K562 (cell line): ENCODE data around the gene HOXB8. TPM values are rescaled to one million over a fixed set of nuclear protein-coding genes. Genes with fewer than 3 reads are reported as not detected.

ENCODE experiments used
- ATAC-seq: fragments of 200-7000 bp; cut with Tn5 transposase; 3 replicates; pipeline ENCODE4 v1.9.1; 2020; ENCODE audit warnings: moderate library complexity
- BruUV-seq: library from RNA; stranded (reverse); fragments of 400-500 nt; replicated peaks from 2 replicates; lab custom pipeline; 2021; lab: Mats Ljungman, UMichigan
- CTCF ChIA-PET: fragments of 300-600 bp; formaldehyde crosslinking; extraction: SDS; loops from one replicate; lab custom pipeline; 2021; ENCODE audit warnings: low intra/inter-chr PET ratio; lab: Yijun Ruan, JAX
- POLR2A ChIA-PET: fragments of 300-600, 350-650 bp; sonication (Branson Sonifier 250); formaldehyde crosslinking; extraction: SDS; loops from one replicate; lab custom pipeline; 2021; ENCODE audit warnings: antibody characterized with exemption, inconsistent platforms; lab: Yijun Ruan, JAX
- DNase-seq, 4 experiments: peaks; one replicate each; pipeline versions ENCODE4 v3.0.0 to v3.0.0-alpha.2; 2011 to 2018; ENCODE audit warnings: low spot score in 3 of 4, mixed read lengths in 3 of 4; ENCODE audit errors: extremely low read depth in 1 of 4
- FAIRE-seq: peaks from 2 replicates; lab custom pipeline; 2011; peaks lifted over from hg19 to GRCh38; lab: Jason Lieb, UNC
- H2AFZ ChIP-seq: 2 replicates; pipeline ENCODE4 v1.6.0; 2011; ENCODE audit warnings: low read depth, low read length, control low read depth, inconsistent platforms
- H3K27ac ChIP-seq: fragments of 200-600 bp; 3 replicates; pipeline ENCODE4 v1.8.0; 2011; ENCODE audit warnings: low read depth, mild to moderate bottlenecking, control low read depth, inconsistent platforms, low read length, moderate library complexity, mixed read lengths; ENCODE audit errors: extremely low read depth
- H3K27me3 ChIP-seq, 2 experiments: fragments of 300-600 bp in 1 of 2; 2 replicates in 1 of 2; 3 replicates in 1 of 2; pipeline versions ENCODE4 v1.6.0 to v1.8.0; 2011; ENCODE audit warnings: inconsistent platforms in 2 of 2, low read length in 2 of 2, mild to moderate bottlenecking in 1 of 2, mixed read lengths in 1 of 2, moderate library complexity in 1 of 2; ENCODE audit not compliant: control insufficient read depth in 2 of 2, insufficient read depth in 2 of 2
- H3K36me3 ChIP-seq: fragments of 300-600 bp; 3 replicates; pipeline ENCODE4 v1.8.0; 2011; ENCODE audit warnings: mild to moderate bottlenecking, low read length, inconsistent platforms; ENCODE audit not compliant: control insufficient read depth, insufficient read depth
- H3K4me1 ChIP-seq, 2 experiments: fragments of 200-600 bp in 1 of 2; replicated peaks in 1 of 2; 2 replicates in 1 of 2; 3 replicates in 1 of 2; pipeline versions ENCODE4 v1.5.1 to v1.8.0; 2011; ENCODE audit warnings: inconsistent platforms in 2 of 2, low read length in 2 of 2, mild to moderate bottlenecking in 1 of 2, mixed read lengths in 1 of 2, moderate library complexity in 1 of 2; ENCODE audit not compliant: control insufficient read depth in 2 of 2, insufficient read depth in 2 of 2
- H3K4me2 ChIP-seq: 2 replicates; pipeline ENCODE4 v1.6.1; 2011; ENCODE audit warnings: low read length, control low read depth, inconsistent platforms, mixed read lengths; ENCODE audit not compliant: insufficient read depth
- H3K4me3 ChIP-seq: fragments of 200-600 bp; sonication (generic), shearing (Covaris generic); 2 replicates; pipeline ENCODE4 v1.5.1; 2016; ENCODE audit warnings: control low read depth, inconsistent platforms
- H3K79me2 ChIP-seq: fragments of 200-600 bp; 3 replicates; pipeline ENCODE4 v1.8.0; 2011; ENCODE audit warnings: low read length, inconsistent platforms; ENCODE audit not compliant: control insufficient read depth, insufficient read depth
- H3K9ac ChIP-seq, 2 experiments: 2 replicates each; pipeline versions ENCODE4 v1.6.0 to v1.6.1; 2011; ENCODE audit warnings: low read depth in 2 of 2, low read length in 2 of 2, control low read depth in 1 of 2, inconsistent platforms in 1 of 2, mild to moderate bottlenecking in 1 of 2, mixed read lengths in 1 of 2; ENCODE audit not compliant: insufficient read depth in 1 of 2
- H3K9me1 ChIP-seq: one replicate; pipeline ENCODE4 v1.6.0; 2011; ENCODE audit warnings: inconsistent platforms, mild to moderate bottlenecking, low read length, moderate library complexity; ENCODE audit not compliant: control insufficient read depth, insufficient read depth
- H3K9me3 ChIP-seq: replicated peaks from 2 replicates; pipeline ENCODE4 v1.5.1; 2011; ENCODE audit warnings: low read depth, low read length, inconsistent platforms; ENCODE audit not compliant: control insufficient read depth, insufficient read depth
- H4K20me1 ChIP-seq: replicated peaks from 2 replicates; pipeline ENCODE4 v1.6.1; 2011; ENCODE audit warnings: low read length, inconsistent platforms, mixed read lengths; ENCODE audit not compliant: control insufficient read depth, insufficient read depth
- CCNT2 ChIP-seq: IDR thresholded peaks from 2 replicates; pipeline ENCODE4 v1.6.1; 2011; ENCODE audit warnings: borderline replicate concordance, low read depth, mild to moderate bottlenecking, moderate library complexity, mixed read lengths, low read length; ENCODE audit not compliant: insufficient read length; ENCODE audit errors: extremely low read depth
- ESRRB ChIP-seq: fragments of 250-450 bp; sonication (Bioruptor Pico); IDR thresholded peaks from 2 replicates; pipeline ENCODE4 v1.5.0; 2020; ENCODE audit warnings: mild to moderate bottlenecking, moderate library complexity, borderline replicate concordance
- FOXM1 ChIP-seq, 2 experiments: fragments of 450-650 bp in 1 of 2; sonication (generic) in 1 of 2; formaldehyde crosslinking in 1 of 2; IDR thresholded peaks; 2 replicates each; pipeline versions ENCODE4 v1.6.1 to v1.9.0; 2017 to 2022; ENCODE audit warnings: low read depth in 2 of 2, mild to moderate bottlenecking in 2 of 2, missing genetic modification reagents in 1 of 2, moderate library complexity in 1 of 2
- L3MBTL2 ChIP-seq: fragments of 450-650 bp; IDR thresholded peaks from 2 replicates; pipeline ENCODE4 v1.6.1; 2016; ENCODE audit warnings: mild to moderate bottlenecking, moderate library complexity
- MBD2 ChIP-seq: sonication (generic); IDR thresholded peaks from 2 replicates; pipeline ENCODE4 v1.6.1; 2016; ENCODE audit warnings: low read depth, borderline replicate concordance
- MCM2 ChIP-seq: fragments of 450-650 bp; IDR thresholded peaks from 2 replicates; pipeline ENCODE4 v1.6.1; 2017; ENCODE audit warnings: low read depth, mild to moderate bottlenecking
- RBFOX2 ChIP-seq: fragments of 200-400 bp; formaldehyde crosslinking; IDR thresholded peaks from 2 replicates; pipeline ENCODE4 v1.6.1; 2017; ENCODE audit warnings: low read depth, mild to moderate bottlenecking, low read length, moderate library complexity
- RBM22 ChIP-seq: fragments of 200-400 bp; formaldehyde crosslinking; IDR thresholded peaks from 2 replicates; pipeline ENCODE4 v1.6.1; 2018; ENCODE audit warnings: low read length, low read depth; ENCODE audit not compliant: poor library complexity, severe bottlenecking
- SIN3A ChIP-seq, 2 experiments: fragments of 150-350 bp in 1 of 2; IDR thresholded peaks; 2 replicates each; pipeline ENCODE4 v1.6.1; 2011 to 2016; ENCODE audit warnings: borderline replicate concordance in 2 of 2, low read depth in 2 of 2, low read length in 2 of 2, mild to moderate bottlenecking in 2 of 2, moderate library complexity in 2 of 2; ENCODE audit not compliant: control insufficient read depth in 1 of 2
- SIN3B ChIP-seq: fragments of 450-650 bp; IDR thresholded peaks from 2 replicates; pipeline ENCODE4 v1.6.1; 2017; ENCODE audit warnings: low read depth, mild to moderate bottlenecking, moderate library complexity
- TCF3 ChIP-seq: sonication (generic); formaldehyde crosslinking; IDR thresholded peaks from 2 replicates; pipeline ENCODE4 v1.4.0; 2020; ENCODE audit warnings: mild to moderate bottlenecking, missing genetic modification reagents
- ZC3H8 ChIP-seq: fragments of 450-650 bp; IDR thresholded peaks from 2 replicates; pipeline ENCODE4 v1.6.1; 2017
- ZFX ChIP-seq: sonication (generic); formaldehyde crosslinking; IDR thresholded peaks from 2 replicates; pipeline ENCODE4 v1.8.0; 2022; ENCODE audit warnings: mild to moderate bottlenecking, missing genetic modification reagents, moderate library complexity
- ZNF217 ChIP-seq: sonication (generic); formaldehyde crosslinking; IDR thresholded peaks from 2 replicates; pipeline ENCODE4 v1.8.0; 2022; ENCODE audit warnings: mild to moderate bottlenecking, missing genetic modification reagents
- WGBS: fragments of 100-300 bp; shearing (Covaris generic); methylation state at CpG from one replicate; pipeline ENCODE4 v1.1.6; 2016; ENCODE audit warnings: low coverage, mixed read lengths; ENCODE audit not compliant: insufficient coverage; ENCODE audit errors: missing lambda C conversion rate; 5-methylcytosine and 5-hydroxymethylcytosine counted together
- in situ Hi-C: fragments of 300-500 bp; cut with MboI; formaldehyde crosslinking; loops from 4 replicates; pipeline ENCODE4 v1.15.0; 2018; ENCODE audit warnings: inconsistent platforms, mixed read lengths
- intact Hi-C: fragments of 100-400 bp; cut with micrococcal nuclease; formaldehyde crosslinking; loops from 2 replicates; pipeline ENCODE4 v1.14.2; 2022
- polyA plus RNA-seq, 8 experiments: library from polyadenylated mRNA; depleted of rRNA in 4 of 8; stranded (reverse) in 5 of 8; unstranded in 3 of 8; fragments of >200 nt; fragmentation: Nextera tagmentation in 2 of 8; fragmentation: Illumina TruSeq in 1 of 8; extraction: Ambion mirVana in 2 of 8; extraction: Trizol in 1 of 8; gene quantifications; 2 replicates each; pipeline versions ENCODE4 v1.2.1 to v1.2.3, GENCODE V29; 2011 to 2014; ENCODE audit warnings: inconsistent platforms in 1 of 8, missing spikeins in 1 of 8
- total RNA-seq, 7 experiments: library from RNA; depleted of rRNA in 6 of 7; stranded (reverse); fragments of >200 nt in 6 of 7; fragmentation: Illumina TruSeq in 2 of 7; extraction: Trizol in 2 of 7; gene quantifications; 2 replicates each; pipeline versions ENCODE4 v1.2.1 to v1.2.3, GENCODE V29; 2011 to 2021; ENCODE audit warnings: low replicate concordance in 1 of 7
- TF ChIP-seq, protein P1 (sequence below): sonication (generic); formaldehyde crosslinking; IDR thresholded peaks from 2 replicates; pipeline ENCODE4 v1.8.1; 2023; ENCODE audit warnings: mild to moderate bottlenecking, missing genetic modification reagents
- TF ChIP-seq, protein P2 (sequence below), 2 experiments: fragments of 450-650 bp; IDR thresholded peaks; 2 replicates each; pipeline ENCODE4 v1.6.1; 2016

HOXB8 gene
- total and polyA plus RNA-seq, 9 of the 15 experiments (the other 6 are each of a cell fraction or from before 2014, with no cell fraction given): 0.52 to 23.8 (median 3.6) TPM

DNA sequence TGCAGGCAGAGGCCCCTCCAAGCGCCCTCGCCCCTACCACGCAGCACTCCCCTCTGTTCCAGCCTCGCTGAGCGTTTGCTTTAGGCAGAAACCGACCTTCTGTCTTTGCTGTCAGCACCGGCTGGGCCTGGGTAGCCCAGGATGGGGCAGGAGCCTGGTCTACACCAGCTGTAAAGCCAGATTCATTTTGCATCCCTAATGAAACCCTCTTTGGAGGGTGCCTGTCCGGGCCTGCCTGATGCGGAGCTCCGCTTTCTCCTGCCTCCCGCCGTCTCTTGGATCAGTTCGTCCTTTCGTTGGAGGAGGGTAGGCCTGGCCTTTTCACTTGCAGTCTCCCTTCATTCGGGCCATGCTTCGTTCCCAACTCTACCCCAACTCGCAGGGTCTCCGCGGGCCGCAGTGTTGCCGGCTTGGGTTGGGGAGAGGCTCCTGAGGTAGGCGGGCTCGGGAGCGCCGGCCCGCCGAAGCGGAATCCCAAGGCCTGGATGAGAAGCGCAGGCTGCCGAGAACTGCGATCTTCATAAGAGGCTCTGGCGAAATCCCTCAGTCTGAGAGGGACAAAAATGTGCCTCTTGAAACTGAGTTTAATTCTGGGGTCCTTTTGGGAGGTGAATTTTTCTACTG, 4.8 kb upstream of the HOXB8 start:
- BruUV-seq: no TSS peak
- CTCF ChIA-PET: interaction anchor here (0.5 to 2.2 kb wide), 4 partner anchors 313 to 593 kb away, joined by 3 to 10 read pairs (median 6); no protein-coding TSS in a partner anchor
- POLR2A ChIA-PET: interaction anchor here (0.5 to 1.3 kb wide), 4 partner anchors 17 to 208 kb away, joined by 3 read pairs; no protein-coding TSS in a partner anchor
- Histone ChIP-seq H3K9me3 (no peaks in the 10 kb centered on the region), H3K79me2 (peaks cover 78% of the 10 kb centered on the region), H3K9me1 (no peaks in the 10 kb centered on the region), H3K4me1 (peaks cover 48 to 50% of the 10 kb centered on the region in 2 experiments; a peak in 4 of 5 replicates), H3K4me3 (0 out of 2 replicates have a peak overlapping the region, but pooled peaks have one; percentile 39), H4K20me1 (peaks cover 50% of the 10 kb centered on the region), H3K4me2 (peak overlapping the region; percentile 76), H3K27ac (peak overlapping the region; percentile 72; the same call in 2 of the 3 replicates), H3K27me3 (no peaks in the 10 kb centered on the region), H3K9ac (peak overlapping the region; percentile 28 to 84; a peak in 3 of 4 replicates), H3K36me3 (peaks cover 50% of the 10 kb centered on the region), H2AFZ (no peak overlapping the region)
- 70% methylated on average over 20 of the region's 32 CpGs for WGBS
- in situ Hi-C loops: loop anchor here (10.0 kb wide), 1 partner anchor 585 kb away; the partner anchor contains the start of gene COPZ2
- FAIRE-seq (no peak), DNase-seq (no peak), ATAC-seq (peak; percentile 35)
- intact Hi-C loops: no loop called here
- TF ChIP-seq RBFOX2 (peak; percentile 80), L3MBTL2 (no peak), ZFX (CRISPR knock-in tag) (peak; percentile 45; the same call in 1 of the 2 replicates), MCM2 (no peak), CCNT2 (peak; percentile 32), TCF3 (CRISPR knock-in tag) (no peak), SIN3A (IDR thresholded peaks at IDR 0.05; ENCODE audit: borderline replicate concordance in 2 of 2, control insufficient read depth in 1 of 2, low read depth in 2 of 2, low read length in 2 of 2) (no peak), SIN3B (no peak), ZNF217 (CRISPR knock-in tag) (no peak), RBM22 (peak; percentile 94), MBD2 (0 out of 2 replicates have a peak, but pooled peaks have one; percentile 2), FOXM1 (IDR thresholded peaks at IDR 0.05; ENCODE audit: low read depth) (no peak), FOXM1 (CRISPR knock-in tag; IDR thresholded peaks at IDR 0.05; ENCODE audit: low read depth) (no peak), ZC3H8 (no peak), ESRRB (0 out of 2 replicates have a peak, but pooled peaks have one; percentile 9)
- TF ChIP-seq, protein P1, sequence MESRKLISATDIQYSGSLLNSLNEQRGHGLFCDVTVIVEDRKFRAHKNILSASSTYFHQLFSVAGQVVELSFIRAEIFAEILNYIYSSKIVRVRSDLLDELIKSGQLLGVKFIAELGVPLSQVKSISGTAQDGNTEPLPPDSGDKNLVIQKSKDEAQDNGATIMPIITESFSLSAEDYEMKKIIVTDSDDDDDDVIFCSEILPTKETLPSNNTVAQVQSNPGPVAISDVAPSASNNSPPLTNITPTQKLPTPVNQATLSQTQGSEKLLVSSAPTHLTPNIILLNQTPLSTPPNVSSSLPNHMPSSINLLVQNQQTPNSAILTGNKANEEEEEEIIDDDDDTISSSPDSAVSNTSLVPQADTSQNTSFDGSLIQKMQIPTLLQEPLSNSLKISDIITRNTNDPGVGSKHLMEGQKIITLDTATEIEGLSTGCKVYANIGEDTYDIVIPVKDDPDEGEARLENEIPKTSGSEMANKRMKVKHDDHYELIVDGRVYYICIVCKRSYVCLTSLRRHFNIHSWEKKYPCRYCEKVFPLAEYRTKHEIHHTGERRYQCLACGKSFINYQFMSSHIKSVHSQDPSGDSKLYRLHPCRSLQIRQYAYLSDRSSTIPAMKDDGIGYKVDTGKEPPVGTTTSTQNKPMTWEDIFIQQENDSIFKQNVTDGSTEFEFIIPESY (CRISPR knock-in tag): peak; percentile 80
- TF ChIP-seq, protein P2, sequence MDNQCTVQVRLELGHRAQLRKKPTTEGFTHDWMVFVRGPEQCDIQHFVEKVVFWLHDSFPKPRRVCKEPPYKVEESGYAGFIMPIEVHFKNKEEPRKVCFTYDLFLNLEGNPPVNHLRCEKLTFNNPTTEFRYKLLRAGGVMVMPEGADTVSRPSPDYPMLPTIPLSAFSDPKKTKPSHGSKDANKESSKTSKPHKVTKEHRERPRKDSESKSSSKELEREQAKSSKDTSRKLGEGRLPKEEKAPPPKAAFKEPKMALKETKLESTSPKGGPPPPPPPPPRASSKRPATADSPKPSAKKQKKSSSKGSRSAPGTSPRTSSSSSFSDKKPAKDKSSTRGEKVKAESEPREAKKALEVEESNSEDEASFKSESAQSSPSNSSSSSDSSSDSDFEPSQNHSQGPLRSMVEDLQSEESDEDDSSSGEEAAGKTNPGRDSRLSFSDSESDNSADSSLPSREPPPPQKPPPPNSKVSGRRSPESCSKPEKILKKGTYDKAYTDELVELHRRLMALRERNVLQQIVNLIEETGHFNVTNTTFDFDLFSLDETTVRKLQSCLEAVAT (IDR thresholded peaks at IDR 0.05): no peak
